ENCODE data around the gene GLIS1.

Gene GLIS1

DNA sequence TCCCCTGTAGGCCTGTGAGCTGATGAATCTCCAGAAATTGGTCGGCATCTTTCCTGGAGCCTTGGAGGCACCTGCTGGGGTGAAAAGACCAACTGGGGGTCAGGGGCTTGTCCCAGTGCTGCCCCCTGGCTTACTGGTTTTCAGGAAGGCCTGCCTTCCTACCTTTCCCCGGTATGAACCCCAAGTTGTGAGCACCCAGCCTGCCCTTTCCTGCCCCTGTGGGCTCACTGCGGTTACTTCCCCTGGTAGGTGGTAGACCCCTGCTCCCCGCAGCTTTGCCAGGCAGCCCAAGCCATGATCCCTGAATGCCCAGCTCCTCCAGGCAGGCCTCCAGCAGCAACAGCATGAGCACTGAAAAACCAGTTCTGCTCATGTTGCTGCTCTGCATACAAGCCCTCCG, 269.6 kb downstream of the GLIS1 start:
- TF ChIP-seq, protein P1, sequence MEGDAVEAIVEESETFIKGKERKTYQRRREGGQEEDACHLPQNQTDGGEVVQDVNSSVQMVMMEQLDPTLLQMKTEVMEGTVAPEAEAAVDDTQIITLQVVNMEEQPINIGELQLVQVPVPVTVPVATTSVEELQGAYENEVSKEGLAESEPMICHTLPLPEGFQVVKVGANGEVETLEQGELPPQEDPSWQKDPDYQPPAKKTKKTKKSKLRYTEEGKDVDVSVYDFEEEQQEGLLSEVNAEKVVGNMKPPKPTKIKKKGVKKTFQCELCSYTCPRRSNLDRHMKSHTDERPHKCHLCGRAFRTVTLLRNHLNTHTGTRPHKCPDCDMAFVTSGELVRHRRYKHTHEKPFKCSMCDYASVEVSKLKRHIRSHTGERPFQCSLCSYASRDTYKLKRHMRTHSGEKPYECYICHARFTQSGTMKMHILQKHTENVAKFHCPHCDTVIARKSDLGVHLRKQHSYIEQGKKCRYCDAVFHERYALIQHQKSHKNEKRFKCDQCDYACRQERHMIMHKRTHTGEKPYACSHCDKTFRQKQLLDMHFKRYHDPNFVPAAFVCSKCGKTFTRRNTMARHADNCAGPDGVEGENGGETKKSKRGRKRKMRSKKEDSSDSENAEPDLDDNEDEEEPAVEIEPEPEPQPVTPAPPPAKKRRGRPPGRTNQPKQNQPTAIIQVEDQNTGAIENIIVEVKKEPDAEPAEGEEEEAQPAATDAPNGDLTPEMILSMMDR (conservative IDR thresholded peaks at IDR 0.05; ENCODE audit: low read depth, low read length): peak; percentile 9
- DNase-seq (ENCODE audit: low read depth): no peak
- no peak overlapping the region for H3K4me3 ChIP-seq (ENCODE audit: low read depth, low read length)

DNA sequence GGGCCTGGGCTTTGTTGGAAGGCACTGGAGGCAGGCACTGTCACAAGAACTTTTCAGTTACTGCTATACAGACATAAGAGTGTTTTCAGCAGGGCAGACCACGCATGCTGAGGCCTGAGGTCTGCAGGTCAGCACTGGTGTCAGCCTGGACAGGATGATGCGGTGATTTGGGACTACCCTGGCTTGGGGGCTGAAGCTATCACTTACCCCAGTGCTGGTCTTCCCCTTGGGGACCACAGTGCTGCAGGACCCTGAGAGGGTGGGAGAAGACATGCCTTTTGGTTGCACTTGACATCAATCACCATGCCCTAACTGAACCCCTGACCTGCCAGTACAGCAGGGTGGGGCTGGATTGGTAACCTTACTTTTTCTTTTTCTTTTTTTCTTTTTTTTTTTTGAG, 270.6 kb downstream of the GLIS1 start:
- no peak for DNase-seq (ENCODE audit: low read depth)
- H3K4me3 ChIP-seq (ENCODE audit: low read depth, low read length): no peak overlapping the region
- TF ChIP-seq, protein P1 (conservative IDR thresholded peaks at IDR 0.05; ENCODE audit: low read depth, low read length): no peak

DNA sequence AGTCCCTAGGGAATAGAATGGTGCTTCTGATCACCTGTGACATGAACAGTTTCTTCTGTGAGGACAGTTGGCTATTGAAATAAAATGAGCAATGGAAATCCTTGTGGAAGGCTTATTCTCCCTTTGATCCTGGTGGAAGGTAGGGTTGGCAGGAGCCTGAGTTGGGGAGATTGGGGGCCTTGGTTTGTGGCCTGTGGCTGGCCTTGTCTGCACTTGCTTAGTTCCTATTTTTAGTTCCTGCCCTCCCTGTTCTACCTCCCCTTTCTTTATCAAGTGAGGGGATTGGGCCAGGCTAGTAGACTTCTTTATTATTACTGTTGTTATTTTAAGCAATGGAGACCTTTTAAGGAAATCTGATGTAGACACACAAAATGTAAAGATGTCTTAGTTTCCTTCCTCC, 271.6 kb downstream of the GLIS1 start:
- TF ChIP-seq, protein P1 (conservative IDR thresholded peaks at IDR 0.05; ENCODE audit: low read depth, low read length): no peak
- DNase-seq (ENCODE audit: low read depth): no peak
- no peak overlapping the region for H3K4me3 ChIP-seq (ENCODE audit: low read depth, low read length)

DNA sequence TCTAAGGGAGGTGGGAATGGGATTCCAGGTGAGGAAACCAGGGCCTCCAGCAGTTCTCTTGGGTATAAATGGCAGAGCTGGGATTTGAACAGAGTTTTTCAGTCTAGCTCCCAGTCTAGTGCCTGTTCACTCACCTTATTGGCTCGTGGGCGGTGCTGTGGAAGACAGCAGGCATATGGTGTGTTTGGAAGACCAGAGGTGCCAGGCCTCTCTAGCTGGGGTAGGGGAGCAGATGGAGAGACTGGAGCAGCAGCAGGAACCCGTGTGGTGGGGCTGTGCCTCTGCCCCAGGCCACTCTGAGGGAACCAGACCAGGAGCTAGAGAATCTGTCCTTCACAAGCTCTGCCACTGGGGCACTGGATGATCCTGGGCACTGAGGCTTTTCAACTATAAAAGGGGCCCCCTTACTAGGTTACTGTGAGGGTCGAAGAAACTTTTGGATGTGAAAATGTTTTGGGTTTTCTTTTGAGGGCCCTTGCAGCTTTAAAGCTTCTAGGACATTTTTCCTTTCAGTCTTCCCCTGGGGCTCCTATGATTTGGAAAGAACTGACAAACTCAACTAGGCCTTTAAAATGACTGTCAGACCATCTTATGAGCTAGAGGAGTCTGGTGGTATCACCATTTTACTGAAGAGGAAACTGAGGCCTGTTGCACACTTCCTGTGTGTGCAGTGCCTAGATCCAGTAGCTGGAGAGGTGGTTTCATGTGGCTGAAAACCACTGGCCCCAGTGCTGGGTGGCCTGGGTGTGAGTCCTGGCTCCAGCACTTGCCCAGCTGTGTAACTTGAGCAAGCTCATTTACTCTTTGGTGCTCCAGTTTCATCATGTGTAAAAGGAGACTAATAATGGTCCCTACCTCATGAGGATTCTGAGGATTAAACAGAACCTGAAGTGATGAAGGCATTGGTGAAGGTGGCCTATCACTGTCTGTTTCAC, 273.7 kb downstream of the GLIS1 start:
- no peak overlapping the region for H3K4me3 ChIP-seq (ENCODE audit: low read depth, low read length)
- no peak for DNase-seq (ENCODE audit: low read depth)
- TF ChIP-seq, protein P1 (conservative IDR thresholded peaks at IDR 0.05; ENCODE audit: low read depth, low read length): no peak

DNA sequence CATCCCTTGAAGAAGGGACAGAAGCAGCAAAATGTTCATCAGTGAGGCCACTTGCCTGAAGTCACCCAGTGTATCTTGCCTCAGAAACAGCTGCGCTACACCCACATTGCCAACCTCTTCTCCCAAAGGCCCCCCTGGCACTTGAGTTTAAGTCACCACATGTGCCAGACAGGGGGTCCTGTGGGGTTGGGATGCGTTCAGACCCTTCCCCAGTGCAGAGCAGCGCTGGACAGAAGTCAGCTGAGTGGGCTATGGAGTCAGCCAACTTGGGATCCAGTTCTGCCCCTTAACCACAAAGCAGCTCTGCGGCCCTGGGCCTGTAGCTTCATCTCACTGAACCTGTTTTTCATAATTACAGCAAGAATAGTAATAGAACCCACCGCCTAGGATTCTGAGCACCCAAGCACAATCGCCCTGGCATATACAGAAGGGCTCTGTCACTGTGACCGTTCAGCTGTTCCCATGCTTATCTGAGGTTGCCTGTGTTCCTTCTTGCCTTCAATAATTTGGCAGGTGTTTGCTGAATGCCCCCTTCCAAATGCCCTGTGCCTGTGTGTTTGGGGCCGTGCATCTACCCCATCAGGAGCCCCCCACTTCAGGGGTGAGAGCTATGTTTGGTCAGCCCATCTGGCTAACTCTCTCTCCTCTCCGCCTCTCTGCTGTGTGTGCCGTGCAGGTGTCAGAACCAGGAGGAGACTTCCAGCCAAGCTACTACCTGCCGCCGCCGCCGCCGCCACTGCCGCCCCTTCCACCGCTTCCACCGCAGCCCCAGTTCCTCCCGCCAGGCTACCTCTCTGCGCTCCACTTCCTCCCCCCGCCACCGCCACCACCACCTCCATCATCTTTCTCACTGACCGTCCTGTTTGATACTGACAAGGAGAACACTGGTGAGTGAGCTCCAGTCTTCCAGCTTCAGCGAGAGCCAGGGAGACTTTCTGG, 274.7 kb downstream of the GLIS1 start:
- TF ChIP-seq, protein P1 (conservative IDR thresholded peaks at IDR 0.05; ENCODE audit: low read depth, low read length): no peak
- H3K4me3 ChIP-seq (ENCODE audit: low read depth, low read length): no peak overlapping the region
- DNase-seq (ENCODE audit: low read depth): no peak

DNA sequence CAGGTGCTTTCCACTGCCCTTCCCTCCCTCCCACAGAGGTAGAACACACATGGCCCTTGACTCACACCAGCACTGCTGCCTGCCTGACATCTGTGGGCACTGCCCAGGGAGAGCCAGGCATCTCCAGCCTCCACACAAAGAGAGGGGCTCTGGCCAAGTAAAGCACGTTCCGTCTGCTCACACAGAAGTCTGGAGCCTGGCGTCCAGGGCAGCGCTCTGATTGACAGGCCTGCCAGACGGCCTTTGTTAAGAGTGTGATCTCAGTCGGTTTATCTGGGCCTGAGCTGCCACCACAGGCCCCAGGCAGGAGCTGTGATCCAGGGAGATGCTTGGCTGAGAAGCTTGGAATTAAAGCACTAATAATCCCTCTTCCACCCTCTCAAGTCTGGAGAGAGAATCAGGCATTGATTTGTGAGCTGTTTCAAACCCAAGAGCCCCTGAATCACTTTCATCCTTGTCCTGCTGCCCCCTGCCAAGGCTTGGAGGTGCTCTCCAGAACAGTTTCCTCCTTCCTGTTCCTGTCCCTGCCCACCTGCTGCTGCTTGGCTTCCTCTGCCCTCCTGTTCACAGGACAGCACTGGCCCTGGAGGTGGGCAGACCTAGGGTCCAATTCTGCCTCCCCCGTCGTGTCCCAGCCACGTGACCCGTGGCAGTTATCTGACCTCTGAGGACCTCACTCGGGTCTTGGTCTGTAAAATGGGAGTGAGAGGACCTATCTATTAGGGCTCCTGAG, 276.0 kb downstream of the GLIS1 start:
- H3K4me3 ChIP-seq (ENCODE audit: low read depth, low read length): no peak overlapping the region
- TF ChIP-seq, protein P1 (conservative IDR thresholded peaks at IDR 0.05; ENCODE audit: low read depth, low read length): no peak
- no peak for DNase-seq (ENCODE audit: low read depth)
